Esophagus squamous epithelium (tissue), 4 donors: ENCODE results near the gene NID1.

Experiments
- POLR2A ChIP-seq, 4 donors: fragments of 450-650 bp; IDR thresholded peaks; one replicate each; pipeline ENCODE4 v1.6.1; 2017; ENCODE audit warnings: antibody characterized with exemption in 4 of 4, mild to moderate bottlenecking in 4 of 4, moderate library complexity in 3 of 4
- TF ChIP-seq, protein P1 (sequence below), 6 experiments: fragments of 450-650 bp in 4 of 6; fragments of 200-600 bp in 2 of 6; sonication (generic) in 2 of 6; IDR thresholded peaks; one replicate each; pipeline ENCODE4 v1.5.1; 2016 to 2019; ENCODE audit warnings: antibody characterized with exemption in 6 of 6, mild to moderate bottlenecking in 4 of 6, moderate library complexity in 4 of 6

- TF ChIP-seq, protein P1, sequence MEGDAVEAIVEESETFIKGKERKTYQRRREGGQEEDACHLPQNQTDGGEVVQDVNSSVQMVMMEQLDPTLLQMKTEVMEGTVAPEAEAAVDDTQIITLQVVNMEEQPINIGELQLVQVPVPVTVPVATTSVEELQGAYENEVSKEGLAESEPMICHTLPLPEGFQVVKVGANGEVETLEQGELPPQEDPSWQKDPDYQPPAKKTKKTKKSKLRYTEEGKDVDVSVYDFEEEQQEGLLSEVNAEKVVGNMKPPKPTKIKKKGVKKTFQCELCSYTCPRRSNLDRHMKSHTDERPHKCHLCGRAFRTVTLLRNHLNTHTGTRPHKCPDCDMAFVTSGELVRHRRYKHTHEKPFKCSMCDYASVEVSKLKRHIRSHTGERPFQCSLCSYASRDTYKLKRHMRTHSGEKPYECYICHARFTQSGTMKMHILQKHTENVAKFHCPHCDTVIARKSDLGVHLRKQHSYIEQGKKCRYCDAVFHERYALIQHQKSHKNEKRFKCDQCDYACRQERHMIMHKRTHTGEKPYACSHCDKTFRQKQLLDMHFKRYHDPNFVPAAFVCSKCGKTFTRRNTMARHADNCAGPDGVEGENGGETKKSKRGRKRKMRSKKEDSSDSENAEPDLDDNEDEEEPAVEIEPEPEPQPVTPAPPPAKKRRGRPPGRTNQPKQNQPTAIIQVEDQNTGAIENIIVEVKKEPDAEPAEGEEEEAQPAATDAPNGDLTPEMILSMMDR (IDR thresholded peaks at IDR 0.05), result no peak
- no peak for TF ChIP-seq POLR2A (IDR thresholded peaks at IDR 0.05)
Observed at GRCh38 chr1:236067854-236068454, 3.1 kb upstream of the NID1 start.
